IMR-90 (cell line): Measurements from ENCODE around the gene SLC2A6. TPM values are rescaled to one million over a fixed set of nuclear protein-coding genes. Genes with fewer than 3 reads are reported as not detected.

Source experiments
- ATAC-seq: fragments of 200-7000 bp; cut with Tn5 transposase; 2 replicates; pipeline ENCODE4 v1.9.1; 2020; ENCODE audit warnings: low read depth, mild to moderate bottlenecking, moderate library complexity
- BruUV-seq: library from RNA; stranded (reverse); fragments of 400-500 nt; replicated peaks from 2 replicates; lab custom pipeline; 2021; lab: Mats Ljungman, UMichigan
- CTCF ChIA-PET: fragments of 300-600 bp; formaldehyde crosslinking; extraction: SDS; loops from one replicate; lab custom pipeline; 2021; ENCODE audit warnings: antibody characterized with exemption; lab: Yijun Ruan, JAX
- POLR2A ChIA-PET: fragments of 300-600 bp; sonication (Branson Sonifier 250); formaldehyde crosslinking; loops from one replicate; lab custom pipeline; 2022; ENCODE audit warnings: antibody characterized with exemption; ENCODE audit not compliant: unreplicated experiment; lab: Charles Lee
- DNase-seq: peaks from one replicate; pipeline ENCODE4 v3.0.0; 2013
- H2AFZ ChIP-seq: replicated peaks from 2 replicates; pipeline ENCODE3; 2013; ENCODE audit warnings: low read length, mild to moderate bottlenecking; ENCODE audit not compliant: poor library complexity
- H2AK5ac ChIP-seq: 2 replicates; pipeline ENCODE4 v1.6.1; 2013; ENCODE audit warnings: low read depth, low read length, inconsistent platforms
- H2AK9ac ChIP-seq: replicated peaks from 2 replicates; pipeline ENCODE3; 2013; ENCODE audit warnings: mild to moderate bottlenecking, low read depth, low read length, moderate library complexity; ENCODE audit not compliant: poor library complexity
- H2BK120ac ChIP-seq: 2 replicates; pipeline ENCODE4 v1.6.1; 2013; ENCODE audit warnings: low read depth, low read length, inconsistent platforms
- H2BK15ac ChIP-seq: 3 replicates; pipeline ENCODE4 v1.6.1; 2013; ENCODE audit warnings: low read depth, low read length, inconsistent platforms
- H2BK20ac ChIP-seq: 2 replicates; pipeline ENCODE4 v1.6.1; 2013; ENCODE audit warnings: low read depth, mild to moderate bottlenecking, inconsistent platforms, low read length, moderate library complexity
- H2BK5ac ChIP-seq: 2 replicates; pipeline ENCODE4 v1.6.1; 2013; ENCODE audit warnings: mild to moderate bottlenecking, low read depth, low read length, inconsistent platforms; ENCODE audit not compliant: poor library complexity, severe bottlenecking
- H3K14ac ChIP-seq: replicated peaks from 2 replicates; pipeline ENCODE4 v1.6.1; 2013; ENCODE audit warnings: low read depth, low read length, inconsistent platforms
- H3K18ac ChIP-seq: 2 replicates; pipeline ENCODE4 v1.6.1; 2013; ENCODE audit warnings: low read depth, low read length, control low read depth
- H3K23ac ChIP-seq: 2 replicates; pipeline ENCODE4 v1.6.1; 2013; ENCODE audit warnings: low read depth, low read length, inconsistent platforms
- H3K27ac ChIP-seq: 2 replicates; pipeline ENCODE4 v1.5.1; 2013; ENCODE audit warnings: mild to moderate bottlenecking, control low read depth, low read length; ENCODE audit not compliant: insufficient read depth
- H3K27me3 ChIP-seq: 2 replicates; pipeline ENCODE4 v1.6.1; 2013; ENCODE audit warnings: low read length; ENCODE audit not compliant: control insufficient read depth, insufficient read depth
- H3K36me3 ChIP-seq: 2 replicates; pipeline ENCODE4 v1.6.1; 2013; ENCODE audit warnings: low read length, mixed read lengths; ENCODE audit not compliant: control insufficient read depth, insufficient read depth
- H3K4ac ChIP-seq: 2 replicates; pipeline ENCODE4 v1.6.1; 2013; ENCODE audit warnings: low read depth, low read length, inconsistent platforms
- H3K4me1 ChIP-seq: 2 replicates; pipeline ENCODE4 v1.6.1; 2013; ENCODE audit warnings: low read length, mixed read lengths; ENCODE audit not compliant: control insufficient read depth, insufficient read depth
- H3K4me2 ChIP-seq: 2 replicates; pipeline ENCODE4 v1.6.1; 2013; ENCODE audit warnings: low read depth, mild to moderate bottlenecking, control low read depth, low read length, moderate library complexity
- H3K4me3 ChIP-seq: 2 replicates; pipeline ENCODE4 v1.5.1; 2013; ENCODE audit warnings: low read depth, mild to moderate bottlenecking, control low read depth, low read length, moderate library complexity; ENCODE audit not compliant: insufficient read depth
- H3K56ac ChIP-seq: 2 replicates; pipeline ENCODE4 v1.6.1; 2013; ENCODE audit warnings: low read length, inconsistent platforms; ENCODE audit not compliant: insufficient read depth; ENCODE audit errors: extremely low read depth
- H3K79me1 ChIP-seq, 2 experiments: 2 replicates each; pipeline ENCODE4 v1.6.1; 2013; ENCODE audit warnings: low read length in 2 of 2, inconsistent platforms in 1 of 2, low read depth in 1 of 2
- H3K9ac ChIP-seq: 2 replicates; pipeline ENCODE4 v1.6.1; 2013; ENCODE audit warnings: low read depth, low read length, control low read depth
- H3K9me1 ChIP-seq: 2 replicates; pipeline ENCODE4 v1.6.1; 2013; ENCODE audit warnings: low read length, inconsistent platforms; ENCODE audit not compliant: insufficient read depth
- H3K9me3 ChIP-seq: 2 replicates; pipeline ENCODE4 v1.6.1; 2013; ENCODE audit warnings: low read length; ENCODE audit not compliant: control insufficient read depth, insufficient read depth
- H4K20me1 ChIP-seq: 2 replicates; pipeline ENCODE4 v1.6.1; 2013; ENCODE audit warnings: low read length, inconsistent platforms; ENCODE audit not compliant: insufficient read depth
- H4K5ac ChIP-seq: 2 replicates; pipeline ENCODE4 v1.6.1; 2013; ENCODE audit warnings: mild to moderate bottlenecking, low read depth, low read length, control low read depth
- H4K8ac ChIP-seq, 2 experiments: 2 replicates each; pipeline ENCODE4 v1.6.1; 2013; ENCODE audit warnings: low read depth in 2 of 2, low read length in 2 of 2, control low read depth in 1 of 2, inconsistent platforms in 1 of 2
- H4K91ac ChIP-seq: 2 replicates; pipeline ENCODE4 v1.6.1; 2013; ENCODE audit warnings: low read depth, low read length, inconsistent platforms; ENCODE audit not compliant: insufficient read depth
- FOS ChIP-seq: fragments of 150-350 bp; IDR thresholded peaks from 2 replicates; pipeline ENCODE4 v1.6.1; 2016; ENCODE audit warnings: low read depth, low read length
- MAZ ChIP-seq: IDR thresholded peaks from 2 replicates; pipeline ENCODE4 v1.6.1; 2012; ENCODE audit warnings: low read depth, mild to moderate bottlenecking, low read length, improper control_type of control experiment, moderate library complexity, borderline replicate concordance
- POLR2A ChIP-seq: IDR thresholded peaks from 2 replicates; pipeline ENCODE4 v1.6.1; 2012; ENCODE audit warnings: mild to moderate bottlenecking, low read depth, low read length
- RAD21 ChIP-seq: IDR thresholded peaks from 2 replicates; pipeline ENCODE4 v1.6.1; 2012; ENCODE audit warnings: low read length, improper control_type of control experiment
- WGBS, 2 experiments: methylation state at CpG; one replicate each; pipeline versions ENCODE4 v1.1.5 to v1.1.7; 2013; ENCODE audit warnings: missing lambda C conversion rate in 2 of 2; ENCODE audit not compliant: insufficient read length in 1 of 2; ENCODE audit errors: extremely low coverage in 2 of 2; 5-methylcytosine and 5-hydroxymethylcytosine counted together
- dilution Hi-C: fragments of 300-500 bp; cut with HindIII; formaldehyde crosslinking; loops from one replicate; pipeline ENCODE4 v1.14.3; 2018; ENCODE audit warnings: low sequenced_read_pairs; ENCODE audit not compliant: unreplicated experiment
- in situ Hi-C: fragments of 300-500 bp; cut with MboI; formaldehyde crosslinking; loops from 3 replicates; pipeline ENCODE4 v1.14.3; 2019; ENCODE audit warnings: low sequenced_read_pairs, inconsistent platforms, mixed read lengths
- intact Hi-C: fragments of 100-400 bp; cut with micrococcal nuclease; formaldehyde crosslinking; loops from 2 replicates; pipeline ENCODE4 v1.10.0; 2022
- polyA plus RNA-seq, 3 experiments: library from polyadenylated mRNA; depleted of rRNA; stranded (reverse); fragments of >200 nt; gene quantifications; 2 replicates each; pipeline ENCODE4 v1.2.3, GENCODE V29; 2012; ENCODE audit warnings: low replicate concordance in 1 of 3
- total RNA-seq: library from RNA; depleted of rRNA; stranded (reverse); fragments of >200 nt; gene quantifications from 2 replicates; pipeline ENCODE4 v1.2.3, GENCODE V29; 2012

The SLC2A6 gene
- total and polyA plus RNA-seq, 2 of the 4 experiments (the other 2 are of a cell fraction) = 2.9 to 8.5 TPM

DNA sequence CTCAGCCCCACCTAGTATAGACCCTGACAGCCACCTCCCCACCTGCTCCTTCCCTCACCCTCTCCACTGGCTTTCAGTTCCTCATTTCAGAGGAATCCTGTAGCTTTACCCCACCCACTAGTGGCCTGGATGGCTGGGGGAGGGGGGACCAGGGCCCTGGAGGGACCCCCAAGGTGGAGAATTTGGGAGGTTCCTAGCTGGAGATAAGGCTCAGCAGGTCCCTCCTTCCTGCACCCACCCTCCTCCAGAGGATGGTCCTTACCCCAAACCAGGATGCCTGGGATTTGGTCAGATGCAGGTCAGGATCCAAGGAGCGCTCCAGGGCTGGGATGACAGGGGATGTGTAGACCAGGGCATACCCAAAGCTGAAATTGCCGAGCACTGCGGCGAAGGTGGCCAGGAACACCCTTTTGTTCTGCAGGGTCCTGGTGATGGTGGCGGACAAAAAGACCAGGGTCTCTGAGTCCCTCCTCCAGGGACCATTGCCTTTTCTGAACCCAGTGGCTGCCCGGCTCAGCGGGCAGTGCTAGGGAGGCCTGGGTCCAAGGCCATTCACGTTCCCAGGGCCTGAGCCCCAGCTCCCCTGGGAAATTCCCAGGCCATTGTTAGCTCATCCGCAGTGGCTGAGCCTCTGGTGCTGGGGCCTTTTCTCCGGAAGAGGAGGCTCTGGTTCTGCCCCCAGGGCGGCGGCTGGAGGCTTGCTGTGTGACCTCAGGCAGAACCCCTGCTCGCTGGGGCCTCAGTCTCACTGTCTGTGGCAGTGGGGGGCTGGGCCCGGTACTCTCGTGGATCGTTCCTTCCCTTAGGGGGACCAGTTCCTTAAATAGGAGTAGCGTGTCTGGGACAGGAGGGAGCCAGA lies 678 bp downstream of the SLC2A6 start:
- TF ChIP-seq RAD21 (no peak), POLR2A (no peak), MAZ (no peak), FOS (no peak)
- H3K4me2 ChIP-seq = peak overlapping the region; percentile 70
- no peak overlapping the region for H2BK20ac ChIP-seq
- H3K23ac ChIP-seq = peak overlapping the region; percentile 7
- peak overlapping the region; percentile 36 for H3K9ac ChIP-seq
- no peaks in the 10 kb centered on the region for H3K27me3 ChIP-seq
- no peak overlapping the region for H4K5ac ChIP-seq
- DNase-seq (peak; percentile 17), ATAC-seq (peak; percentile 10)
- BruUV-seq = no TSS peak
- H3K79me1 ChIP-seq = peaks cover 0 to 10% of the 10 kb centered on the region in 2 experiments; a peak in 1 of 4 replicates
- no peak overlapping the region for H2BK120ac ChIP-seq
- no peak overlapping the region for H2BK5ac ChIP-seq
- H3K4me3 ChIP-seq = peak overlapping the region; percentile 45
- dilution Hi-C loops (no loop called here), in situ Hi-C loops (loop anchor here (25.0 kb wide), 1 partner anchor 441 kb away; the partner anchor contains the start of gene GTF3C5), intact Hi-C loops (no loop called here)
- H3K18ac ChIP-seq = no peak overlapping the region
- no peak overlapping the region; the same call in 1 of the 2 replicates for H3K27ac ChIP-seq
- H2BK15ac ChIP-seq = no peak overlapping the region
- H3K4ac ChIP-seq = 0 out of 2 replicates have a peak overlapping the region, but pooled peaks have one; percentile 35
- ChIA-PET POLR2A (no interaction called here), CTCF (no interaction called here)
- no peak overlapping the region for H3K56ac ChIP-seq
- H3K9me1 ChIP-seq = no peaks in the 10 kb centered on the region
- H4K8ac ChIP-seq = peak overlapping the region in 1 of 2 experiments; percentile 76; a peak in 1 of 4 replicates
- no peaks in the 10 kb centered on the region; the same call in 1 of the 2 replicates for H3K36me3 ChIP-seq
- H3K9me3 ChIP-seq = no peaks in the 10 kb centered on the region
- peaks cover 3% of the 10 kb centered on the region; the same call in 1 of the 2 replicates for H3K4me1 ChIP-seq
- no peaks in the 10 kb centered on the region for H4K20me1 ChIP-seq
- H2AFZ ChIP-seq = peak overlapping the region; percentile 92
- H2AK5ac ChIP-seq = peak overlapping the region; percentile 28; the same call in 1 of the 2 replicates
- no peak overlapping the region for H4K91ac ChIP-seq
- peak overlapping the region; percentile 66; the same call in 1 of the 2 replicates for H3K14ac ChIP-seq
- WGBS, 2 experiments = 73% methylated on average over 3 of the region's 17 CpGs; no CpG with 5 or more reads in 1 of the 2 experiments
- peak overlapping the region; percentile 90 for H2AK9ac ChIP-seq
